GM21423 (cell line): ENCODE results near the gene GLI3.

Source experiments
- ATAC-seq: cut with Tn5 transposase; IDR thresholded peaks from one replicate; pipeline ENCODE4 v1.9.1; 2021; ENCODE audit warnings: mild to moderate bottlenecking, moderate library complexity; ENCODE audit not compliant: unreplicated experiment

The GLI3 gene

DNA sequence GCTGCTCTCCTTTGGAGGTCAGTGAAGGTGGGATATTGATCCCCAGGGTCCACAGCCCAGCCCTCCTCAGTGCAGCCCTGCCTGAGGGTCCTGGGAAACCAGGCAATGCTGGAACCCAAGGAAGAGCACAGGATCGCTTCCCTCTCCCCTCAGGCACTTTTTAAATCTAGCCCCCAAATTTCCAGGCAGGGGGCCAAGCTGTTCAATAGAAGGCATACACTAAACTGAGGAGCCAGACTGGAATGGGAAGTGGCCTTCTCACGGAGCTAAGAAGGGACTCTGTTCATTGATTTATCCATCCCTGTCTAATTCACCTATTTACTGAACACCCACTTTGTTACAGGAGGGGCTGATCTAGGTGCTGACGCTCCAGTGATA lies 60.3 kb downstream of the GLI3 start:
- ATAC-seq: no peak

DNA sequence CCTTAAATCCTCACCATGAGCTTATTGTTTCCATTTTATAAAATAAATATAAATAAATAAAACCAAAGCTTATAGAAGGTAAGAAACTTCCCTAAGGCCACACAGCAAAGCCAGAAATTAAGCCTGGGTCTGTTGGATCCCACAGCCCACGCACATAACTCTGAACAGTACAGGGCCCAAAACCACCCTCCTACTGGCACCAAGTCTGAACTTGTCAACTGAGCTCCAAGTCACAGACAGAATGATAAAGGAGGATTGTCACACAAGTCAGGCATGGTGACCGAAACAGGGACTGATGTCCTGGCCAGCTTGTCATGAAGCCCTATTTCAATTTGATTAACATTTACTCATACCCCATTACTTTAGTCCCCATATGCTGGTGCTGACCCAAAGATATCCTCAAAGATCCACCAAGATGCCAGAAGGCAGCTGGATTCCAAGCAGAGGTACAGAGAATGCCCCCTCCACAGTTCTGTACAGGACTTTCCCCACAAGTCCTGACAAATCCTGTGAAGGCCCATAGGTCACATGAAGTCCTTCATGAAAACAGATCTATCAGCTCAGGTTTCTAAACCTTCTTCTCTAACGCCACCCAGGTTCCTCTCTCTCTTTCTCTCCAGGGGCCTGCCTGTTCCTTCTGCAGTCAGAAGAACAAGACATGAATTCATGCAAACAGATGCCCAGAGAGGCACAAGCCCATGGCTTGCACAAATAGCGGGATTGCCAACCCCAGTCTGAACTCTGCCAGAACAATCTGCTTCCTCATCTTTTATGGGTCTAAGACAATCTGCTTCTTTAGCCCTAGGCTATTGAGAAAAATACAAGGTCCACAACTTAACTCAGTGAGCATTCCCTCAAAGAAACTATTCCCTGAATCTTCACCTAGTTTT lies 60.9 kb downstream of the GLI3 start:
- ATAC-seq: no peak

DNA sequence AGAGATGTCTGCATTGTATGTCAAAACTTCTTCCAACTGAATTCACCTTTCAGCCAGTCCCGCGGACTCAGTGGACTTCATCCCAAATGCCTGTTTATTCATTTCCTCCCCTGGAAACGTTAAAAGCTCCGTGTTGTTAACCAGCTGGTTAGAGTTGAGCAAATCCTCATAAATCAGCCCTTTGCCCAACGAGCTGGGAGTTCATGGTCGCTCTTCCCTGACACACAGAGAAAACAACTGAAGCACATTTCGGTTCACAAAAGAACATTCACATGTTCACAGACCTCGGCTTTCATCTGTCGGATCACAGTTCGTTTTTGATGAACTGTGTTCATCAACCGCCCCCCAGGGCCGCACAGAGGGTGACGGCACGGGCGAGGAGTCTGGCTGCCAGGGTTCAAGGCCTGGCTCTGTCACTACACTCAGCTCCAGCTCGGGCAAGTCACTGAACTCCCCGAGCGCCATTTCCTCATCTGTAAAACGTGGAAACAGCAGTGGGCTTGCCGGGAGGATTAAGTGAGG lies 62.6 kb downstream of the GLI3 start:
- ATAC-seq: no peak

DNA sequence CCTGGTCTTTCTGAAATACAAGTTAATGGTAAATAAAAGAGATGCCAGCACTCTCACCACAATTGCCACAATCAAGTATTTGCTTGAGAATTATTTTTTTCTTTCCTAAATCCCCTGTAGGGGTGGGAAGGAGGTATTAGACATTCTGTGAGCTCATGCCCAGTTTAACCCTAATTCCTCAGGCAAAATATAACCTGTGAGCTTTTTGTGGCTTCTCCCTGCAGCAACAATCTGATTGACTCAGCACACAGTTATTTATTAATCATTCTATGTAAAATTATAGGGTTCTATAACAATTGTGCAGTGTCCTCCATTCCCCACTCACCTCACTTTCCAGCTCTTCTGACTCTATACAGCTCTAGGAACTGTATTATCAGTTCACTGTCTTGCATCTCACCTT lies 66.3 kb downstream of the GLI3 start:
- no peak for ATAC-seq

DNA sequence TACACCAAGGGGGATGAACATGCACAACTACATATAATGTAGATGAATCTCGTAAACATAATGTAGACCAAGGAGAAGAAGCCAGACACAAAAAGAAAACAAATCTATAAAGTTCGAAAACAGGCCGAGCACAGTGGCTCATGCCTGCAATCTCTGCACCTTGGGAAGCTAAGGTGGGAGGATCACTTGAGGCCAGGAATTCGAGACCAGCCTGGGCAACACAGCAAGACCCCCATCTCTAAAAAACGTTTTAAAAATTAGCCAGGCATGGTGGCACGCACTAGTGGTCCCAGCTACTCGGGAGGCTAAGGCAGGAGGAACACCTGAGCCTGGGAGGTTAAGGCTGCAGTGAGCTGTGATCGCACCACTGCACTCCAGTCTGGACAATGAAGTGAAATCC lies 68.5 kb downstream of the GLI3 start:
- ATAC-seq: no peak

DNA sequence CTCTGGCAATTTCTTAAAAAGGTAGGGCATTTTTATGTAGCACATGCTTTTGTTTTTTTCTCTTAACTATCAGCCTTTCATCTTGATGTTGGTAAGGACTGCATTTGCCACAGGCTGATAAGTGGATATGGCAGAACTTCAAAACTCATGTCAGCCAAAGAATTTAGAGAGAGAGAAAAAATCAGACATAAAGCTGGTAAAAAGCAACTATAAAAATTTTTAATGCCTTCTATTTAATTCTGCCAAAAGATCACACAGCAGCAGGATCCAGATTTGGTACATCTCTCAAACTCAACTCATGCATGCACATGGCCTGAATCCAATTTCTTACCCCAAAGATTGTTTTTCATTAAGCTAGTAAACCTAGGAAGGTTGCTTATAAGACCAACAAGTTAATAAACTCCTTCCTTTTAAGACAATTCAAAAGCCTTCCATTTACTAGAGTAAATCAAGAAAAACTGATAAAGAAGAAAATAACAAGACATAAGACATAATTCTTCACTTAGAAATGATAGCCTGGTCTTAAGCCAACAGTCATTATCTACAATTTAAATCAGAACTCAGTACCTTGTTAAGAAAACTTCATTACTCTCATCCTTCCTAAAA lies 69.3 kb downstream of the GLI3 start:
- no peak for ATAC-seq

DNA sequence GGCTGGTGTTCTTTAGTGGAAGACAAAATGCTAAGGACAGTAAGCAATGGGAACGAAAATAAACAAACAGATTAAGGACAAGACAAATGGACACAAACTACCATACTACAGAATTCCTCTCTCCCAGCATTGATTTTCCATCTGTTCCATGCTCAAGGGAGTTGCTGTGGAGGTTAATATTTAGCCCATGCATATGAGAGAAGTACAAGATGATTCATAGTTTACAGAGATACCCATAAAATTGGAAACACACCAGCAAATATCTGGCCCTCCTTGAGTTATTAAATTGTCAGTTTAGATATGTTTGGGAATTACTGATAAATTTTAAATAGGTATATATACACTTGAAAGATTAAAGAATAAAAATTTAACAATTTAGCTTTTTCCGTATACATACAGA lies 69.8 kb downstream of the GLI3 start:
- ATAC-seq: no peak

DNA sequence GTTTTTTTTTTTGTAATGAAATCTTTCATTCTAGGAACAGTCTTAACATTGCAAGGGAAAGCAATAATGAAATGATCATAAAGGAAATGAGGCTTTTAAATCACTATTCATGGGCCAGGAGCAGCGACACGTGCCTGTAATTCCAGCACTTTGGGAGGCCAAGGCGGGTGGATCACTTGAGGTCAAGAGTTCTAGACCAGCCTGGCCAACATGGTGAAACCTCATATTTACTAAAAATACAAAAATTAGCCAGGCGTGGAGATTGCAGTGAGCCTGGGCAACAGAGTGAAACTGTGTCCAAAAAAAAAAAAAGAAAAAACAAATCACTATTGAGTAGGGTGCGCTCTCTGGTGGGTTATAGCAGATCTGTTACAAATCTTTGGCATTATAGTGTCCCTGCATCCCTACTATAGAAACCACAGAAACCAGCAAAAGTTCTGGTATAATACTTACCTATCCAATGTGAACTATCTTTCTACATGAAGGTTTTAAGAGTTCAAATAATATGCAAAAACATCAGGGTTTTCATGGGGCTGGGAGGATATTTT lies 72.1 kb downstream of the GLI3 start:
- ATAC-seq: no peak

DNA sequence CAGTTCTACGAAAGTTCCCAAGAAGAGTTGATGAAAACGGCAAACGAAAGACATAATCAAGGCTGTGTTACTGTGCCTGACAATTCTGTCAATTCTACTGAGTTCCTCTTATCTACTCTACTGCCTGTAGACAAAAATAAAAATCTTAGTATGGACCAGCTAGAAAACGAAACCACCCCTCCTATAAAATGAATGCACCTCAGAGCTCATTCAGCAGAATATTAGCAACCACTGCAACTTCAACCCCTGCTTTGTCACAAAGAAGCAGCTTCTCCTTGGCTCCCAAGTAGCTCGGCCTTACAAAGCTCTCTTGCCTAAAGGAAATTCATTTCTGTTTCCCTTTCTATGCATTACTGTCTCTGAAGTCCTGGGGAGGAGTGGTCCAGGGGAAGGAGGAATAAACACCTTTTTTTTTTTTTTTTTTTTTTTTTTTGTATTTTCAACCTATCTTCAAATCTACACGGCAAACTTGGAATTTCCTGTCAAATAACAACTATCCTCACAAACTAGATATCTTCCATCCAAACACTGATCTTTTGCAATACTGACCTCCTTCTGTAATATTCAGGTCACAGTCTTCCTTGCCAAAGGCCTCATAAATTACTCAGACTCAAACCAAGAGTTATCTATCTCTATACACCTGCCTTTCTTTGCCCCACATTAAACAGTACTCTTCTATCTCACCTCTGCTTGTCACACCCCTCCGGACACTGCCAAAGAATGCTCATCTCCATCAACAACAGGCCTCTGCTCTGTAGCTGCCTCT lies 74.3 kb downstream of the GLI3 start:
- no peak for ATAC-seq

DNA sequence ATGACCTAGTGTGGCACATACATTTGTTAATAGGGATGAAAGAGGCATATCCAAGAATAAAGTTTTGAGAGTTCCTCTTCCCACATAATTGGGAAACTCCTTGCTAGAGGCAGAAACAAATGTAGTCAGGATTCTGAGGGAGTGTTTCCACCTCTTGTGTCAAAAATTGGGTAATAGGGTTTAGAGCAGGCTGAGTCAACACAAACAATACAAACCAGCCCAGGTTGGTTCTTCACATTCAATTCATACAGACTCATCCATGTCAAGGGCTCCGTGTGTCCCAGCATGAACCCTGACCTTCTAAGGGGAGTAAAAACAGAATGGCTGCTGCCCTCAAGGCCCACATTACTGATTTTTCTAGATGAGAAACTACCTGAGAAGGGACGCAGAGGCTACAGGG lies 75.3 kb downstream of the GLI3 start:
- no peak for ATAC-seq

DNA sequence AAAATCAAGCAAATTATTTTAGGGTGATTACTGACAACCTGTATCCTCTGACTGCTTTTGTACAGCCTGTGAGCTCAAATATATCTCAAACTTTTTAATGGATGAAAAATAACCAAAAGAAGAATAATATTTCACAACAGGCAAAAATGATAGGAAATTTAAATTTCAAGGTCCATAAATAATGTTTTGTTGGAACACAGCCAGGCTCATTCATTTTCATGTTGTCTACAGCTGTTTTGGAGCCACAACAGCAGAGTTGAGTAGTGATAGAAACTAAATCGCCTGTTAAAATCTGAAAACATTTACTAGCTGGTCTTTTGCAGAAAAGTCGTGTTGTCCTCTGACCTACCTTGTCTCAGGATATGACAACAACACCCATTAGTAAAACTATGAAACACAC lies 75.9 kb downstream of the GLI3 start:
- no peak for ATAC-seq

DNA sequence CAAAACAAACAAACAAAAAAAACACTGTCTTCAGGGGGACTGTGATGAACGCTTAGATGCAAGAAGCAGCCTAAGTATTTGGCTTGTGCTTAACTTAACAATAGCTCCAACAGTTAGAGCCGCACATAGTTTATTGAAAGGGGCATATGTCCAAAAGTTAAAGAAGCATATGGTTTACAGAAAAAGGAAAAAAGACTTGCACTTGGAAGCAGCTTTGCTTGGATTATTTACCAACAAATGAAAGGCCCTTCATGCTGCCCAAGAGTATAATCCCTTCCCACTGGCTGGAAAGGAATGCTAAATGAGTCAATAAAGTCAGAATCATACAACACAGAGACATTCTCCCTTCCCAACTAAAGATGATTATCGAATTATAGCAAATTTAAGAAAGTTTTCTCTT lies 77.9 kb downstream of the GLI3 start:
- no peak for ATAC-seq

DNA sequence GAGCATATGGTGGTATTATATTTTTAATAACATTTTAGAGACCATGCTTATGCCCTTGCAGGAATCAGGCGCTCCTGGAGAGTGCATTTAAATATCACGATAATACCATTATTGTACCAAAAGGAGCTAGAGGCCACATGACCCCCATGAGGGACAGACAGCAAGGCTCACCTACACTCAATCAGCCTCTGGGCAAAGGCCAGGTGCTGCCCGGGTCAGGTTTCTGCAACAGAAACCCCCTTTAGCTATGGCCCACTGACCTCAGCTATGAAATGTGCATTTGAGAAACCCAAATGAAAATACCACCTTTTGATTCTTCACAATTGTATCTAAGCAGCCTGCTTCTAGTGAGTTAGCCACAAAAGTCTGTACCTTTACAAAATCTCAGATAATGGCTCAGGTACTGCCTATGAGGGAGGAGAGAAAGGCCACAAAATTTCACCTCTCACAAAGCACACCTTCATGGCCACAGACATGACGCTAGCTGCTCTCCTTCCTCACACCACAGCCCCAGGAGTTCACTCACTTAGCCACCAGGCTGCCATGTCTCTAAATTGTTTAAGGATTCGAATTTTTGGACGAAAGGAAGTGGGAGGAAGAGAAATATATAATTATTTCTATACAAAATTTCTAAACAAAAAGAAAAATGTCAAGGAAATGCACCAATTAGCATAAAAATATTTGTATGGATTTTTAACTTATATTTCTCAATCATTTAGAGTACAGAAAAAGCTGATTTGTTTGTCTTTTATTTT lies 79.9 kb downstream of the GLI3 start:
- ATAC-seq: no peak

DNA sequence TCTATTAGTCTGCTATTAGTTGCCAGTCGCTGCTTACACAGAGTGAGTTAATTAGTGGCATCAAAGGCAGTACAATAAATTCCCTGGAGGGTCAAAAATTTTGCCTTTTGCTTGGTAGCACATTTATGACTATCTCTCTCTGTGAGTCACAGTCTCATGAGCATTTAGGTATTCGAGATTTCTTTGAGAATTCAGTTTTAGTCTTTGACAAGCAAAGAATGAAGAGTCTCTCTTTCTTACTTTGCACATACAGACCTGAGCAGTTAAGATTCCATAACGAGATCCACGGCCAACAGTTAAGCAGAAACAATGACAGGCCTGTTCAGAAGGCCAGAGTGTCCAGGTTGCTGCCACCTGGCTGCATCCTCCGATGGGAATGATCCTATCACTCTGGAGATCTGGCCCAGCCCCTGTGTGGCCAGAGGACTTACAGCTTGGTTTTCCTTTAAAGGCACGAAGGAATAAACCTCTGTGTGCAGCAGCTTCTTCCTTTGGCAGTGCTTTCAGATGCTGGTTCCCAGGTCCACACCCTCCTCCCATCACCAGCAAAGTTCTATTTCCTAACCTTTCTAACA lies 80.6 kb downstream of the GLI3 start:
- no peak for ATAC-seq

DNA sequence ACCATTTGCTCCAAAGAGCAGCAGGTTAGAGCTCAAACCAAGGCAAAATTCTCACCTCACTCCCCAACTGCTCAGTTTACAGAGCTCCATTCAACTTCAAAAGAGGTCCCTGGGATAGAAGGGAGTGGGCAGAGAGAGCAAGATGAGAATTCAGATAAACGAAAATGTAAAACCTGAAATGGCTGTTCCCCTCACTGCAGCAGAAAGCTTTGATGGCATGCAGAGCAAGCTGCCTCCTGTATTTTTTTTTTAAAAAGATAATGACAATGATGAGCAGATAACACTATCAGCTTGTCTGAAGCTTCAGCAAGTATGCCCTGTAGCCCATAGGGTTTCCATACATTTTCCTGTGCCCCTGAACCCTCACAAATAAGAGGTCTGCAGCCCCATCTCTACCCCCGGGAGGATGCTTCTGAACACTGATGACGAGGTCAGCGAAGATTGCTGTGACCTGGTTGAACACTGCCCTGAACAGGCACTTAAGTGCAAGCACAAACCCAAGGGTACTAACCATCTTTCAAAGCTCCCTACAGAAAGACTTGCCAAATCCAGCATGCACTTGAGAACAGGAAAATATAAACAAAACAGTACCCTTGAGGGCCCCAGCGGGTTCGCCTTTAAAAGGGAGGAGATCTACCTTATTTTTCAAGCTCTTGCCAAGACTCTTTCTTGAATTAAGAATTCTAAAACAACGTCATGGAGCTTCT lies 81.3 kb downstream of the GLI3 start:
- no peak for ATAC-seq

DNA sequence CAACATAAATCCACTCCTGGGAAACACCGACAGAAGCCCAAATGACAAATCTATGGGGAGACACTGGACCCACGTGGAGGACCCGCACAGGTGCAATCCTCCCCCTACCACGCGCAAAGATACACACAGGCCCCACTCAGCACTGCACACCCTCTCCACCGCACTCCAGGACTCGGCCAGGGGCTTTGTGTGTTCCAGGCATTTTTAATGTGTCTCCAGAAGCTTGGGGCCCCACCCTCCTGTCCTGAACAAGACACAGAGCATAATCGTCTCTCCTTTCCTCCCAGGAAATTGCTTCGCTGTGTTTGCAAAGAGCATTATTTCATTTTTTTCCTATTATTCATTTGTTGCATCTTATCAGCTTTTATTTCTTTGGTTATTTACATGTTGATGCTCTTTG lies 82.8 kb downstream of the GLI3 start:
- ATAC-seq: no peak

DNA sequence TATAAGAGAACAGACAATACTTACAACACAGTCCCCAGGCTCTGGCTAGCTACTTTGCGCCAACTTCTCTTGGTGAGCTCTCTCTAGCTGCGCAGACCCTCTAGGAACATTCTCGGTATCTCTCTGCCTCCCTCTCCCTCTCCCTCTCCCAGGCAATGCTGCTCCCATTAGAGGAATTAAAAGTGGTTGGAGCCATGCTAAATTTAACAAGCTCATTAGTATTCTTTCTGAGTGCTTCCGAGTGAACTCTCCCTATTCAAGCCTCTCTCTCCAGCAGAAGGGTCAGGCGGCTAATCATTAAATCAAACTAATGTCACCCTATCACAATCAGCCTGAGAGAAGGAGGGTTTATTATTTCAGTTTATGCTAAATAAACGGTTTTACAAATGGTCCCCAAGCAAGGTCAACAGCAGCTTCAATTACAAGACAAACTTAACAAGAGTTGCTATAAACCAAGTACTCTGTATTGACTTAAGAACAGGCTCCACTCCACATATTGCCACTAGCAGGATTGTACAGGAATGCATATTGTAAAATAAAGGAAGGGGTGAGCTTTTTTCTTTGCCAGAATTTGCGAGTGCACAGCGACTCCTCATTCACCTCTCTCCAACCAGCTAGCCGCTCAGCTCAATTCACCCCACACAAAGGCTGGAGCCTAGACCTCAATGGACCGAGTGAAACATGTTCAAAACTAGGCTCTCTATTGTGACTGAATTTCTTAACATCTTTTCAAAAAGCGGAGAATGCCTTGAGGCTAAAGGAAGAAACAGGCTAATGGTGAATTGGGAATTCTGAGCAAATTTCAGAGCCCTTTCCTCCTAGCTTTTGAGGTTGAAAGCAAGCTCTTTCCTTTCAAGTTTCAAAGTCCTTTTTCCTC lies 84.4 kb downstream of the GLI3 start:
- no peak for ATAC-seq

DNA sequence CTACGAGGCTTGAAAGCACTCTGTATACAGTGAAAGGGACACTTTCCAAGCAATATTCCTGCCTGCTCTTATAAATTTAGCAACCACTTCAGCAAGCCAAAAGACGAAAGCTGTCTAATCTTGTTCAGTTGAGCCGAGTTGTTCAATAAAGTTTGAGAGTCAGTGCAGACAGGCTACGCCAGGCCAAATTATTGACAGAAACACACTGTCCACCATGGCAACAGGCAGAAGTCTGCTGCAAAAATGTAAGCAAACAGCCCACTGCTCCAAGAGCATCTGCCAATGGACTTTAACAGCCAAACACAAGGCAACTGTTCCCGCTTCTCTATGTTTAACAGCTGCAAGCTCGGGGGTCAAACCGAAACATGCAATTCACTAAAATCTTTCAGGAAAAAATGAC lies 85.7 kb downstream of the GLI3 start:
- no peak for ATAC-seq

DNA sequence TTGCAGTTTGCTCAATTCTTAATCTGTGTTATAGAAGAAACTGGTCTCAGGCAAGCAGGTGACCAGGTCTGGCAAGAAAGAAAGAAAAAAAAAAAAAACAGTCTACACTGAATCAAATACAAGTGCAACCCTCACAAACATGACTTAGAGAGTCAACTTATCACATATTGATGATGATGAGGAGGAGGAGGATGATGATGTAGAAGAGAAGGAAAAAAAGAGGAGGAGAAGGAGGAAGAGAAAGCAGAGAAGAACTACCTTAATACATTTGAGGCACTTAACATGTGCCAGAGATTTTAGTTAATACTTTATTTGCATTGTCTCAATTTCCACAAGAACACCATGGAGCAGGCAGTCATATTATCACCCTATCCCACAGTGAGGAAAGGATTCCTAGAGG lies 91.5 kb downstream of the GLI3 start:
- ATAC-seq: no peak
